ENCODE data around the gene MCC. TPM values are rescaled to one million over a fixed set of nuclear protein-coding genes. Genes with fewer than 3 reads are reported as not detected.
A peak's percentile ranks its signal among the peaks of the same experiment; 100 is the strongest.

The MCC gene
- total RNA-seq, 2 experiments from 2014 or later = 0.25 TPM; not detected in 1

GRCh38 chr5:113296676-113297075 is 191.6 kb downstream of the MCC start:
- Histone ChIP-seq H4K20me1 (ENCODE audit: insufficient read depth, low read length) (no peaks in the 10 kb centered on the region), H3K9me3 (ENCODE audit: low read length) (no peaks in the 10 kb centered on the region), H3K79me2 (ENCODE audit: insufficient read depth, low read depth, low read length) (no peaks in the 10 kb centered on the region), H3K4me2 (ENCODE audit: low read length) (no peak overlapping the region), H3K4me3 (ENCODE audit: low read depth, low read length, poor library complexity, severe bottlenecking) (no peak overlapping the region), H2AFZ (ENCODE audit: low read length) (no peak overlapping the region), H3K27ac (ENCODE audit: low read depth, low read length, poor library complexity, severe bottlenecking) (no peak overlapping the region), H3K4me1 (ENCODE audit: insufficient read depth, low read length, poor library complexity, severe bottlenecking) (no peaks in the 10 kb centered on the region), H3K9me2 (ENCODE audit: insufficient read depth, low read length) (no peaks in the 10 kb centered on the region), H3K36me3 (ENCODE audit: insufficient read depth, low read length) (no peaks in the 10 kb centered on the region)
- CTCF ChIA-PET (ENCODE audit: unreplicated experiment) = no interaction called here
- DNase-seq (ENCODE audit: low spot score) = no peak
- intact Hi-C loops (cut with micrococcal nuclease; ENCODE audit: unreplicated experiment) = no loop called here
- BruUV-seq (replicated peaks) = no TSS peak
- POLR2A ChIA-PET = no interaction called here
- TF ChIP-seq EZH2phosphoT487 (IDR thresholded peaks at IDR 0.05; ENCODE audit: borderline replicate concordance, low read depth, low read length) (no peak), CTCF (conservative IDR thresholded peaks at IDR 0.05; ENCODE audit: low read length) (no peak)

- H3K4me3 ChIP-seq (ENCODE audit: low read depth, low read length, poor library complexity, severe bottlenecking) = peak overlapping the region; percentile 51
- CTCF ChIA-PET (ENCODE audit: unreplicated experiment) = no interaction called here
Measured at GRCh38 chr5:113295111-113295539, 193.1 kb downstream of the MCC start.

More at GRCh38 chr5:113295111-113295539, 193.1 kb downstream of the MCC start:
- H3K36me3 ChIP-seq (ENCODE audit: insufficient read depth, low read length) = no peaks in the 10 kb centered on the region
- H3K9me3 ChIP-seq (ENCODE audit: low read length) = no peaks in the 10 kb centered on the region
- POLR2A ChIA-PET = no interaction called here
- H3K4me2 ChIP-seq (ENCODE audit: low read length) = peak overlapping the region; percentile 59
- intact Hi-C loops (cut with micrococcal nuclease; ENCODE audit: unreplicated experiment) = no loop called here
- TF ChIP-seq CTCF (conservative IDR thresholded peaks at IDR 0.05; ENCODE audit: low read length) = no peak
- TF ChIP-seq EZH2phosphoT487 (IDR thresholded peaks at IDR 0.05; ENCODE audit: borderline replicate concordance, low read depth, low read length) = no peak
- no peak overlapping the region for H2AFZ ChIP-seq (ENCODE audit: low read length)
- DNase-seq (ENCODE audit: low spot score) = no peak
- BruUV-seq (replicated peaks) = no TSS peak
- H3K9me2 ChIP-seq (ENCODE audit: insufficient read depth, low read length) = no peaks in the 10 kb centered on the region
- no peaks in the 10 kb centered on the region for H3K4me1 ChIP-seq (ENCODE audit: insufficient read depth, low read length, poor library complexity, severe bottlenecking)
- no peaks in the 10 kb centered on the region for H3K79me2 ChIP-seq (ENCODE audit: insufficient read depth, low read depth, low read length)
- no peak overlapping the region for H3K27ac ChIP-seq (ENCODE audit: low read depth, low read length, poor library complexity, severe bottlenecking)
- no peaks in the 10 kb centered on the region for H4K20me1 ChIP-seq (ENCODE audit: insufficient read depth, low read length)
